DOHH2 (cell line): ENCODE data around the gene PPM1G.

Source experiments
- CTCF ChIP-seq: fragments of 200-600 bp; sonication (generic); IDR thresholded peaks from one replicate; pipeline ENCODE4 v1.5.1; 2014; ENCODE audit warnings: antibody characterized with exemption, mild to moderate bottlenecking, low read depth, low read length; ENCODE audit not compliant: poor library complexity, severe bottlenecking
- EZH2phosphoT487 ChIP-seq: fragments of 200-600 bp; sonication (generic); IDR thresholded peaks from 2 replicates; pipeline ENCODE4 v1.6.1; 2017; ENCODE audit warnings: borderline replicate concordance, mild to moderate bottlenecking, antibody characterized with exemption, low read length, moderate library complexity, mixed read lengths

GRCh38 chr2:27446057-27446456, 36.7 kb upstream of the PPM1G start:
- no peak for TF ChIP-seq CTCF
- TF ChIP-seq EZH2phosphoT487: no peak
